SU-DHL-6 (cell line): ENCODE data around the gene TSKU.

ENCODE experiments used
- H2AFZ ChIP-seq: fragments of 200-600 bp; sonication (generic); 2 replicates; pipeline ENCODE4 v1.6.1; 2014; ENCODE audit warnings: low read depth, mild to moderate bottlenecking, moderate library complexity, mixed read lengths, antibody characterized with exemption, low read length; ENCODE audit not compliant: severe bottlenecking
- H3F3A ChIP-seq: fragments of 200-600 bp; shearing (Covaris generic); 2 replicates; pipeline ENCODE4 v1.6.0; 2016; ENCODE audit warnings: antibody characterized with exemption, mild to moderate bottlenecking; ENCODE audit not compliant: insufficient read depth
- H3K27ac ChIP-seq: fragments of 200-600 bp; sonication (generic); 2 replicates; pipeline ENCODE4 v1.5.1; 2016; ENCODE audit warnings: low read depth, mild to moderate bottlenecking, low read length, moderate library complexity, mixed read lengths
- H3K27me3 ChIP-seq: fragments of 200-600 bp; sonication (generic), shearing (Covaris generic); 2 replicates; pipeline ENCODE4 v1.6.0; 2014; ENCODE audit warnings: mild to moderate bottlenecking, low read length
- H3K36me3 ChIP-seq: fragments of 200-600 bp; sonication (generic); 2 replicates; pipeline ENCODE4 v1.6.1; 2014; ENCODE audit warnings: mild to moderate bottlenecking, low read length, mixed read lengths
- H3K4me2 ChIP-seq: fragments of 300-600, 200-600 bp; shearing (Covaris generic), sonication (generic); 2 replicates; pipeline ENCODE4 v1.6.0; 2014; ENCODE audit warnings: low read length, low read depth, mild to moderate bottlenecking; ENCODE audit not compliant: poor library complexity, severe bottlenecking
- H3K4me3 ChIP-seq: fragments of 200-600 bp; sonication (generic); 2 replicates; pipeline ENCODE4 v1.5.1; 2014; ENCODE audit warnings: antibody characterized with exemption, low read length, mild to moderate bottlenecking, mixed read lengths; ENCODE audit not compliant: insufficient read depth, poor library complexity, severe bottlenecking
- H3K79me2 ChIP-seq: fragments of 200-600 bp; sonication (generic); 2 replicates; pipeline ENCODE4 v1.6.1; 2014; ENCODE audit warnings: mild to moderate bottlenecking, low read length, moderate library complexity; ENCODE audit not compliant: insufficient read depth
- H3K9ac ChIP-seq: fragments of 200-600 bp; sonication (generic); 2 replicates; pipeline ENCODE4 v1.7.0; 2014; ENCODE audit warnings: mild to moderate bottlenecking, low read length
- H3K9me2 ChIP-seq: fragments of 200-600 bp; sonication (generic); replicated peaks from 2 replicates; pipeline ENCODE4 v1.6.1; 2014; ENCODE audit warnings: low read length; ENCODE audit not compliant: insufficient read depth
- H3K9me3 ChIP-seq: fragments of 200-600 bp; sonication (generic); 2 replicates; pipeline ENCODE4 v1.6.1; 2014; ENCODE audit warnings: low read length, mixed read lengths; ENCODE audit not compliant: insufficient read depth
- H4K20me1 ChIP-seq: fragments of 200-600 bp; sonication (generic); 2 replicates; pipeline ENCODE4 v1.6.1; 2014; ENCODE audit warnings: low read depth, mild to moderate bottlenecking, antibody characterized with exemption, low read length, moderate library complexity, mixed read lengths
- CTCF ChIP-seq: fragments of 200-600 bp; sonication (generic); IDR thresholded peaks from one replicate; pipeline ENCODE4 v1.5.1; 2017; ENCODE audit warnings: antibody characterized with exemption, mild to moderate bottlenecking, low read length, moderate library complexity; ENCODE audit not compliant: insufficient read depth, poor library complexity, severe bottlenecking
- EZH2phosphoT487 ChIP-seq: fragments of 200-600 bp; sonication (generic), shearing (Covaris generic); conservative IDR thresholded peaks from 2 replicates; pipeline ENCODE4 v1.6.1; 2018; ENCODE audit warnings: mild to moderate bottlenecking, antibody characterized with exemption, low read length, moderate library complexity, mixed read lengths

Gene TSKU

GRCh38 chr11:76795290-76795935 lies 12.3 kb downstream of the TSKU start:
- H3K4me3 ChIP-seq: no peak overlapping the region
- H3K9ac ChIP-seq: no peak overlapping the region
- H3K4me2 ChIP-seq: no peak overlapping the region
- no peaks in the 10 kb centered on the region for H3F3A ChIP-seq
- H3K36me3 ChIP-seq: no peaks in the 10 kb centered on the region
- no peaks in the 10 kb centered on the region for H3K79me2 ChIP-seq
- H2AFZ ChIP-seq: no peak overlapping the region
- H3K9me2 ChIP-seq: no peaks in the 10 kb centered on the region
- H3K9me3 ChIP-seq: no peaks in the 10 kb centered on the region
- no peak overlapping the region for H3K27ac ChIP-seq
- H4K20me1 ChIP-seq: no peaks in the 10 kb centered on the region
- H3K27me3 ChIP-seq: no peaks in the 10 kb centered on the region
- no peak for TF ChIP-seq EZH2phosphoT487
- no peak for TF ChIP-seq CTCF

GRCh38 chr11:76795936-76796441 lies 12.8 kb downstream of the TSKU start:
- Histone ChIP-seq H2AFZ (no peak overlapping the region), H3K36me3 (no peaks in the 10 kb centered on the region), H3K9me2 (no peaks in the 10 kb centered on the region), H3K79me2 (no peaks in the 10 kb centered on the region), H3K27me3 (no peaks in the 10 kb centered on the region), H3K9ac (no peak overlapping the region), H3F3A (no peaks in the 10 kb centered on the region), H3K4me2 (no peak overlapping the region), H3K4me3 (no peak overlapping the region), H4K20me1 (no peaks in the 10 kb centered on the region), H3K27ac (no peak overlapping the region), H3K9me3 (no peaks in the 10 kb centered on the region)
- TF ChIP-seq CTCF (no peak), EZH2phosphoT487 (no peak)

- Histone ChIP-seq H3K4me2 (no peak overlapping the region), H3K9me2 (no peaks in the 10 kb centered on the region), H3F3A (no peaks in the 10 kb centered on the region), H3K9ac (no peak overlapping the region), H4K20me1 (no peaks in the 10 kb centered on the region), H3K27me3 (no peaks in the 10 kb centered on the region), H3K4me3 (no peak overlapping the region), H3K27ac (no peak overlapping the region), H3K36me3 (no peaks in the 10 kb centered on the region), H2AFZ (no peak overlapping the region), H3K79me2 (no peaks in the 10 kb centered on the region), H3K9me3 (no peaks in the 10 kb centered on the region)
- no peak for TF ChIP-seq CTCF
- TF ChIP-seq EZH2phosphoT487: no peak
Observed at GRCh38 chr11:76796511-76797198, 13.5 kb downstream of the TSKU start.
